ENCODE results near the gene TCERG1L.
A peak's percentile ranks its signal among the peaks of the same experiment; 100 is the strongest.

DNA sequence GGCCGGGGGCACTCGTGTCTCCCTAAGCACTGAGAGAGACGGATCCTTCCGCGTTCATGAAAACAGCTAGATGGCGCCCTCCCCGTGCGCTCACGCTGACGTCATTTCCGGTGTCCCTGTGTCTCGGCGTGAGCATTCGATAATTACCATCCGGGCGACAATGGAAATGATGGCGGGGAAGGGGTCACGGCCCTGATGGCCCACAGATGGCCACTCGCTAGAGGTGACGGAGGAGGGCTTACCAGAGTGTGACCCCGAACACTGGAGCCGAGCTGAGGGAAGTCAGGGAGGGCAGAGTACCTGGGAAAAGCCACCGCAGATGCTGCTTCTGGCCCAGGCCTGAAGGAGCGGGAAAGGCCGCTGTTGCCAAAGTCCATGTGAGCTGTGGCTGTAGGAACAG is 222.9 kb downstream of the TCERG1L start:
- 0 out of 2 replicates have a peak, but pooled peaks have one; percentile 23 for TF ChIP-seq MAX (CRISPR knock-in tag; IDR thresholded peaks at IDR 0.05)
- no peak for TF ChIP-seq ZNF416 (CRISPR knock-in tag; IDR thresholded peaks at IDR 0.05)
- TF ChIP-seq ELF4 (CRISPR knock-in tag; IDR thresholded peaks at IDR 0.05; ENCODE audit: low read depth), result no peak
- TF ChIP-seq, protein P1, sequence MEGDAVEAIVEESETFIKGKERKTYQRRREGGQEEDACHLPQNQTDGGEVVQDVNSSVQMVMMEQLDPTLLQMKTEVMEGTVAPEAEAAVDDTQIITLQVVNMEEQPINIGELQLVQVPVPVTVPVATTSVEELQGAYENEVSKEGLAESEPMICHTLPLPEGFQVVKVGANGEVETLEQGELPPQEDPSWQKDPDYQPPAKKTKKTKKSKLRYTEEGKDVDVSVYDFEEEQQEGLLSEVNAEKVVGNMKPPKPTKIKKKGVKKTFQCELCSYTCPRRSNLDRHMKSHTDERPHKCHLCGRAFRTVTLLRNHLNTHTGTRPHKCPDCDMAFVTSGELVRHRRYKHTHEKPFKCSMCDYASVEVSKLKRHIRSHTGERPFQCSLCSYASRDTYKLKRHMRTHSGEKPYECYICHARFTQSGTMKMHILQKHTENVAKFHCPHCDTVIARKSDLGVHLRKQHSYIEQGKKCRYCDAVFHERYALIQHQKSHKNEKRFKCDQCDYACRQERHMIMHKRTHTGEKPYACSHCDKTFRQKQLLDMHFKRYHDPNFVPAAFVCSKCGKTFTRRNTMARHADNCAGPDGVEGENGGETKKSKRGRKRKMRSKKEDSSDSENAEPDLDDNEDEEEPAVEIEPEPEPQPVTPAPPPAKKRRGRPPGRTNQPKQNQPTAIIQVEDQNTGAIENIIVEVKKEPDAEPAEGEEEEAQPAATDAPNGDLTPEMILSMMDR (IDR thresholded peaks at IDR 0.05), result no peak
- no peak for TF ChIP-seq SP1 (CRISPR knock-in tag; conservative IDR thresholded peaks at IDR 0.05)
- TF ChIP-seq JUN (CRISPR knock-in tag; IDR thresholded peaks at IDR 0.05), result no peak
- TF ChIP-seq TEAD4 (CRISPR knock-in tag; IDR thresholded peaks at IDR 0.05), result no peak
- TF ChIP-seq ATF3 (CRISPR knock-in tag; conservative IDR thresholded peaks at IDR 0.05), result no peak
- no peak for TF ChIP-seq TEAD1 (CRISPR knock-in tag; IDR thresholded peaks at IDR 0.05)
- TF ChIP-seq GABPB1 (CRISPR knock-in tag; IDR thresholded peaks at IDR 0.05), result no peak
- no peak for TF ChIP-seq SMAD4 (CRISPR knock-in tag; IDR thresholded peaks at IDR 0.05)
- no peak for TF ChIP-seq ZNF232 (CRISPR knock-in tag; IDR thresholded peaks at IDR 0.05)

All from WTC11 (cell line).